Stimulated activated CD8-positive, alpha-beta memory T cell treated with anti-CD3 and anti-CD28 coated beads, Interleukin-12 subunit alpha, Interleukin-12 subunit beta, amount 100 ng/mL, for 4 hours (primary cell): Measurements from ENCODE around the gene FASTKD3.
"Not testable (repeated sequence)": the region's sequence is repeated elsewhere in the genome, so short reads cannot be mapped to it uniquely, and the experiment has no call there.

Experiments used
- DNase-seq: peaks from one replicate; pipeline ENCODE4 v3.0.0-alpha.2; 2020; ENCODE audit warnings: low read depth

Gene FASTKD3, protein sequence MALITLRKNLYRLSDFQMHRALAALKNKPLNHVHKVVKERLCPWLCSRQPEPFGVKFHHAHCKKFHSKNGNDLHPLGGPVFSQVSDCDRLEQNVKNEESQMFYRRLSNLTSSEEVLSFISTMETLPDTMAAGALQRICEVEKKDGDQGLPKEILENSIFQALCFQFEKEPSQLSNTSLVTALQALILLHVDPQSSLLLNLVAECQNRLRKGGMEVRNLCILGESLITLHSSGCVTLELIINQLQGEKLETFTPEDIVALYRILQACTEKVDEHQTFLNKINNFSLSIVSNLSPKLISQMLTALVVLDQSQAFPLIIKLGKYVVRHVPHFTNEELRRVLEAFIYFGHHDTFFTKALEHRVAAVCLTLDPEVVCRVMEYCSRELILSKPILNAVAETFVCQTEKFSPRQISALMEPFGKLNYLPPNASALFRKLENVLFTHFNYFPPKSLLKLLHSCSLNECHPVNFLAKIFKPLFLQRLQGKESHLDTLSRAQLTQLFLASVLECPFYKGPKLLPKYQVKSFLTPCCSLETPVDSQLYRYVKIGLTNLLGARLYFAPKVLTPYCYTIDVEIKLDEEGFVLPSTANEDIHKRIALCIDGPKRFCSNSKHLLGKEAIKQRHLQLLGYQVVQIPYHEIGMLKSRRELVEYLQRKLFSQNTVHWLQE

DNA sequence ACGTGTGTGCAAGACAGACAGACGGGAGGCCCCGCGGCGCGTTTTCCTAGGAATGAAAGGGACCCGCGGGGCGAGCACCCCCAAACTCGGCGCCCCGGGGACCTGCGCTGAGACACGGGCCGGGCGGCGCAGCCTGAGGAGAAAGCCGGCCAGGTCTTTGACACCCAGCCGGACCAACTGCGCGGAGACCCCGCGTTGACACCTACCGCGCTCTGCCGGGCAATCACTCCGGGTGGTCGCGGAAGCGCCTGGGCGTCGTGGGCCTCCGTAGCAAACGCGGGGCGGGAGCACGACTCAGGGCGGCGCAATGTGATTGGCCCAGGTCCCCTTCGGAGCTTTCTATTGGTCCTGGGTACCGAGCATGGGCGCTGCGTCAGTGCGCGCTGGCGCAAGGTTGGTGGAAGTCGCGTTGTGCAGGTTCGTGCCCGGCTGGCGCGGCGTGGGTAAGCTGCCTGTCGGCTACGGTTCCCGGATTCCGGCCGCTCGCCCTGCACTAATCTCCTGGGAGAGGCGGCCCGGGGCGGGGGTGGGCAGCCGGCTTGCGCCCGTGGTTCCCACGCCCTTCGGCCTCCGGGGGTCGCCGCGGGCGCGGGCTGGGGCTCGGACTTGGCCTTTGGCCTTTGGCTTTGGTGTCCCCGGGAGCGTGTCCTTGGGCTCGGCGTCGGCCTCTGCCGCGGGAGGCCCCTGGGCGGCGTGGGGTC lies at the start of gene FASTKD3, which contains the start of gene MTRR:
TSS of gene FASTKD3 (minus strand) at position 259 of the 701 bp plus-strand sequence. CDS start 948 bp downstream, outside the sequence.
TSS of gene MTRR (plus strand) at position 376 of the 701 bp plus-strand sequence. CDS start 1,647 bp downstream, outside the sequence.
- peak; percentile 82 for DNase-seq

DNA sequence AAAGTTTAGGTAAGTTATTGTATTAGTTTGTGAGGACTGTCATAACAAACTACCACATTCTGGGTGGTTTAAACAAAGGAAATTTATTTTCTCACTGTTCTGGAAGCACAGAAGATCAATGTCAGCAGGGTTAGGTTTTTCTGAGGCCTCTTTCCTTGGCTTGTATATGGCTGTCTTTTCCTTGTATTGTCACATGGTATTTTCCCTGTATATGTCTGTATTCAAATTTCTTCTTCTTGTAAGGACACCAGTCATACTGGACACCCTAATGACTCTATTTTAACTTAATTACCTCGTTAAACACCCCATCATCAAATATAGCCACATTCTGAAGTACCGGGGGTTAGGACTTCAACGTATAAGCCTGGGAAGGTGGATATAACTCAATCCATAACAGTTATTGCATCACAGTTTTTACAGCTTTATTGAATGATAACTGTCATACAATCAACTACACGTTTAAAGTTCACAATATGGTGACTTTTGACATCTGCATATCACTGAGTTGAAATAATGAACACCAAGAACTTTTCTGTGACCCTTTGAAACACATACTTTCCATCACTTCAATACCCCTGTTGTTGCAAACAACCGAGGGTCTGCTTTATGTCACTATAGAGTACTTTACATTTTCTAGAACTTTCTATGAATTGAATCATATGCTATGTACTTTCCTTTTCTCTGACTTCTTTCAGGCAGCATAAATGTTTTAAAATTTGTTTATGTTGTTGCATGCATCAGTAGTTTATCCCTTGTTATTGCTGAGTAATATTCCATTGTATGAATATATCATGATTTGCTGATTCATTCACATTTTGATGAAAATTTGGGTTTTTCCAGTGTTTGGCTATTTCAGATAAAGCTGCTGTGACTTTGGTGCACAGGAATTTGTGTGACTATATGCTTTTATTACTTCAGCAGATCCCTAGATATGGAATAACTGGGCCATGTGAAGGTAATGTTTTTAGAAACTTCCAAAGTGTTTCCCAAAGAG lies 48.6 kb upstream of the FASTKD3 start:
- no peak for DNase-seq

DNA sequence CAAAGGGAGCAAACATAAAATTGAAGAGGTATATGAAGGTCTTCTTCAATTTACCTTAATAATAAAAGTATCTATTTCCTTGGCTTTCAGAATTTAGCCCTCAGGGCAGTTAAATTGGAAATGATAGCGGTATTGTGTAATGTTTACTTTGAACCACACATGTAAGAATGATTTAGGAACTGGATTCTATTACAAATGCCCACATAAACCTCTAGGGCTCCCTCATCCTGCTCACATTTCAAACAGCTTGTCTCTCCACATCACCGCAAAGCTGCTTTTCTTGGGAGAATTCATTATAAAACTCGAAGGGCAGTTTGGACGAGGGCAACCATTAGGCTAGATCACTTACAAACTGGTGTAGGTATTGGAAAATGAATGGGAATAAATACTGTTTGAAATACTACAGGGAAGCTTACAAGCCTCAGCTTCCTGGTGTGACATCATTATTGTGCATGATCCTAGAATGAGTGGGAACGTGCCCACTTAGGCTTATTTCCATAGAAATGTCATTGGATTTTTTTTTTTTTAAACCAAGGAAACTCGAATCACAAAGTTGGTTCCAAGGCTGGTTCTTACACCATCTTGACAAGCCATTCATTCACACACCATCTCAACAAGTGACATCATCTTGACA lies 47.5 kb upstream of the FASTKD3 start:
- no peak for DNase-seq

DNA sequence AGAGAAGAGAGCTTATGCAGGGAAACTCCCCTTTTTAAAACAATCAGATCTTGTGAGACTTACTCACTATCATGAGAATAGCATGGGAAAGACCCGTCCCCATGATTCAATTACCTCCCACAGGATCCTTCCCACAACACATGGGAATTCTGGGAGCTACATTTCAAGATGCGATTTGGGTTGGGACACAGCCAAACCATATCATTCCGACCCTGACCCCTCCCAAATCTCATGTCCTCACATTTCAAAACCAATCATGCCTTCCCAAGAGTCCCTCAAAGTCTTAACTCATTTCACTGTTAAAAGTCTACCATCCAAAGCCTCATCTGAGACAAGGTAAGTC lies 42.6 kb upstream of the FASTKD3 start:
- DNase-seq = not testable (repeated sequence)

DNA sequence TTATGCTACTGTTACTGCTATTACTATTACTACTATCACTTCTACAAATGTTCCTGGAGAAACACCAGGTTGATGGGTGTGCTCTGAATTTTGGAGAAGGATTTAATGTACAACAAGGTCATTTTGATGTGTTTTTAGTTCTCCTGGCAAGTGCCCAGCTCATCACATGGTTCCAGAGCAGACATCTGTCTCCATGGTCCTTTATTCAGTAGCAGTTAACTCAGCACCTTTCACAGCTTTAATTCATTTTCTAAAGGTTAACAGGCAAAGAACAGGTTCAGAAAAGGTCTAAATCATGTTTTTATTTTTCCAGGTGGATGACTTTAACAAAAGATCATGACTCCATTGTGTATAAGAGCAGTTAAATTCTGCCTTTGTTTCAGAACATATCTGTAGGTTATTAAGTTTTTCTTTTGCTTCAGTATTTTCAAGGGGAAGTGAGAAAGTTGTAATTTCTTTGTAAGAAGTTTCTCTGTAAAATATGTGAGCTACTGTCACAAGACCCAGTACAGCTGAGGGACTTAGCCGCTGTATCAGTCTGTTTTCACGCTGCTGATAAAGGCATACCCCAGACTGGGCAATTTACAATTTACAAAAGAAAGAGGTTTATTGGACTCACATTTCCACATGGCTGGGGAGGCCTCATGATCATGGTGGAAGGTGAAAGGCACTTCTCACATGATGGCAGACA lies 42.1 kb upstream of the FASTKD3 start:
- no peak for DNase-seq

DNA sequence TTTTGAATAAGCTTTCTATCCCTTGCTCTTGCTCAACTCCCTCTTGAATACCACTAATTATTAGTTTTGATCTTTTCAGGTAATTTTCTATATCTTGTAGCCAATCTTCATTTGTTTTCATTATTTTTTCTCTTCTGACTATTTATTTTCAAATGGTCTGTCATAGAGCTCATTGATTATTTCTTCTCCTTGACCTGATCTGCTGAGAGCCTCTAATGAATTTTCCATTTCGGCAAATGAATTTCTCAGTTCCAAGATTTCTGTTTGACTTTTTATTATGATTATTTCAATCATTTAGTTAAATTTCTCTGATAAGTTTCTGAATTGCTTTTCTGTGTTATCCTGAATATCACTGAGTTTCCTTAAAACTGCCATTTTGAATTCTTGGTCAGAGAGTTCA lies 39.5 kb upstream of the FASTKD3 start:
- DNase-seq = no peak

DNA sequence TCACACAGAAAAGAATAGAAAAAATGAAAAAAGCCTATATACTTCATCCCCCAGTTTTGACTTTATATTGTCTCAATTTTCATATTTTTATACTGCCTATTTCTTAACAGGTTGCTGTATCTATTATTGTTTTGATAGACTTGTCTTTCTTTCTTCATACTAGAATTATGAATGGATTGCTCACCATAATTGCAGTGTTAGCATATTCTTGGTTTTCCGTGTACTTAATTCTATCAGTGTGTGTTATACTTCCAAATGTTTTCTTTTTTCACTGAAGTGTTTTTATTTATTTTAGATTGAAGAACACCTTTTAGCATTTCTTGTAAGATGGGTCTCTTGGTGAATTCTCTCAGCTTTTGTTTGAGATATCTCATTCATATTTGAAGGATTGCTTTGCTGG lies 38.8 kb upstream of the FASTKD3 start:
- DNase-seq = no peak

DNA sequence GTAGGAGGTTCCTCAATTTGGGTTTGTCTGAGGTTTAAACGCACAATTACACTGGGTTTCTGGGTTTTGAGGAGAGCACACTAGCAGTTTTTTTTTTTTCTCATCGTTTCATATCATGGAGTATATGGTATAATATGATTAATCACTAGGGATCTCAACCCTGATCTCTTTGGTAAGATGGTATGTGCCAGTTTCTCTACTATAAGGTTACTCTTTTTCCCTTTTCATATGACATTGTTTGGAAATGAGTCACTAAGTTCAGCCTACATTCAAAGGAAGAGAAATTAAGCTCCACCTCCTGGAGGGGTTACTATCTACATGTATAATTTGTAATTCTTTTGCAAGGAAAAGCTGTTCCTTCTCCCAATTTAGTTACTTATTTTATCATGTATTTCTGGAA lies 35.3 kb upstream of the FASTKD3 start:
- DNase-seq = no peak

DNA sequence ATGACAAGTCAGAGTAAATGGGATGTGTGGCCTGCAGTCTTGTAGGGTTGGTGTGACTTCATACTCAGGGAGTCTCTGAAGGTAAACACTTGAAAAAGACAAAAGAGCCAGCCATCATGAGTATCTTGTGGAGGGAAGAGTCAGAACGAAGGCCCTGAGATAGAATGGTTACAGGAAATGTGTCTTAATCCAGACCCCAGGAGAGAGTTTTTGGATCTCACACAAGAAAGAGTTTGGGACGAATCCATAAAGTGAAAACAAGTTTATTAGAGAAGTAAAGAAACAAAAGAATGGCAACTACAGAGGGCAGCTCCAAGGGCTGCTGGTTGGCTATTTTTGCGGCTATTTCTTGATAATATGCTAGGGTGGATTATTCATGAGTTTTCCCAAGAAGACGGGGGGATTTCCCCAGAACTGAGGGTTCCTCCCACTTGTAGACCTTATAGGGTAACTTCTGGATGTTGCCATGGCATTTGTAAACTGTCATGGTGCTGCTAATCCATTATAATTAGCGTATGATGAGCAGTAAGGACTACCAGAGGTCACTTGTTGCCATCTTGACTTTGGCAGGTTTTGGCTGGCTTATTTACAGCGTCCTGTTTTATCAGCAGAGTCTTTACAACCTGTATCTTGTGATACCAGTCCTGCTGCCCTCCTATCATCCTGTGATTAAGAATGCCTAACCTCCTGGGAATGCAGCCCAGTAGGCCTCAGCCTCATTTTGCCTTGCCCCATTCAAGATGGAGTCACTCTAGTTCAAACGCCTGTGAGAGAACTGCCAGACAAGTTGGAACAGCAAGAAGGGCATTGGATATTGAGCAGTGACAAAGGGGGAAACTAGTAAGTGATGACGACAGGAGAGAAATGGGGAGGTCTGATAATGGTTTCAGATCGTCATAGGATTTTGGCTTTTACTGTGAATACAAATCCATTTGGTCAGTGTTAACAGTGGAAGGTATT lies 34.1 kb upstream of the FASTKD3 start:
- DNase-seq = no peak

DNA sequence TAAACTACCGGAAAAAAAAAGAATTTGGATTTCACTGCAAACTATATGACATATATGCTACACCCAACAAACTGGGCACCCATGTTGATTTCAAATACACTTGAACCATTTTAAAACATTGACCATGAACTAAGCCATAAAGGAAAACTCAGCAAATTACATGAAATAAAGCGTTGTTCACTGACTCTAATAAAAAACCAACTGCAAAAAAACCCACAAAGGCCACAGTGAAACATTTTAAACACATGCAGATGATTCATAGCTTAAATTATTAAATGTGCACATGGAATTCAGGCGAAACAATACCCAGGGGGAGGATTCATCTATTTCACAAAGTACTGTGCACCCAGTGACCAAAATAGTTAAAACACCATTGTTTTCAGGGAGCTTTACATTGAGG lies 33.4 kb upstream of the FASTKD3 start:
- DNase-seq = no peak

DNA sequence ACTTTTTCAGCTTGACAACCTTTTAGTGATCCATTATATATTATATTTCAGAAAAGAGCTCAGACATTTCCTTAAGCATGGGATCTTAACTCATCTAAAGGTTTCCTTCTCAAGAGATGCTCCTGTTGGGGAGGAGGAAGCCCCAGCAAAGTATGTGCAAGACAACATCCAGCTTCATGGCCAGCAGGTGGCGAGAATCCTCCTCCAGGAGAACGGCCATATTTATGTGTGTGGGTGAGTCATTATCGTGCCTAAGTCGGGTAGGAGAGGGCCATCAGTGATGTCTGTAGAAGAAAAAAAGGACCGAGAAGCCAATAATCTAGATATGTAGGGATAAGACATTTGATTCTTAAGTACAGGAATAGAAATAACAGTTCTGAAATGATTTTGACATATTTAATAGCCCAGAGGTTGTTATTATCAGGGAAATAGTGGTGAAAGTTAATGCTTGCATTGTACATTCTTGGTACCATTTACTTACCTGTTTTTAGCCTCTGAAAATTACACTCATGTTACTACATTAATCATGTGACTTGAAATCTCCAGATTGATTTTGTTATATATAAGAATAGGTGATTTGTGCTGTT lies 28.3 kb upstream of the FASTKD3 start:
- DNase-seq = no peak

DNA sequence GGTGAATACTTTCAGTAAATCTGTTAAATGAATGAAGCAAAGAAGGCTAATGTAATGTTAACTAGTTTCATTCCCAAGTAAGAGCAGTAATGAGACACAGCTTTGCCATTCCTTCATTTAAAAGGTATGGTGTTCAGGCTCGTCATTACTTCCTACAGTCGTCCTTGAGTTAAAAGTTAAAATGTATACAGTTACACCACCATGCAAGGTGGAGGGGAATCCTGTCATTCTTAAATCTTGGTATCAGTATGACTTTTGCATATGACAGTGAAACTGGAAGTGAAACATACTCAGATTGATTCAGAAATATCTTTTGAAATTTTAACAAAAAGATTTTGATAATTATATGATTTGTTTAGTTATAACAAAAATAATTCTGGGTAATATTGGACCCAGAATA lies 26.0 kb upstream of the FASTKD3 start:
- DNase-seq = no peak

DNA sequence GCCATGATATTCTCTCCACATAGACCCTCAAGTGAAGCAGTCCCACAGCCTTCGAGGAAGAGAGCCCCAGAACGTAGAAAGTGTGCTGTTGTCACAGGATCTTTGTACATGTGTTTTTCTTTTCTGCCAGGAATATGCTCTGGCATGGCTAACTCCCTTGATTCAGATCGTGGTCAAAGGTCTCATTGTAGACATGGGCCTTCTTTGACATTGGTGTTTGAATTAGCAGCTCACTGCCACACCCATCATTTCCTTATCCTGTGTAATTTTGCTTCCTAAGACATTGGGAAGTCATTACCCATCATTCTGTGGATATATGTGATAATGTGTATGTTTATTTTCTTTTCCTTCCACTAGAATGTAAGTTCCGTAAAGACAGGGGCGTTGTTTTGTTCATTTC lies 25.6 kb upstream of the FASTKD3 start:
- no peak for DNase-seq

DNA sequence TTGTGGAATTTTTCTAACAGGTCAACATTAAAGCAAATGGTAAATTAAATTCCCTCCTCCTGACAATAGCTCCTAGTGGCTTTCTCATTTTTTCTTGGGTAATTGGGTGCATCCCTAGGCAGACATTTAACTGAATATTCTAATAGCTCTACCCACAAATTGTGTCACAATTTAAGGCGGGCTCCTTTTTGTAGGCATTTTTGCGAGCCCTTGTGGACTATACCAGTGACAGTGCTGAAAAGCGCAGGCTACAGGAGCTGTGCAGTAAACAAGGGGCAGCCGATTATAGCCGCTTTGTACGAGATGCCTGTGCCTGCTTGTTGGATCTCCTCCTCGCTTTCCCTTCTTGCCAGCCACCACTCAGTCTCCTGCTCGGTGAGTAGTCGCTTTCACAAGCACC lies 20.1 kb upstream of the FASTKD3 start:
- no peak for DNase-seq

DNA sequence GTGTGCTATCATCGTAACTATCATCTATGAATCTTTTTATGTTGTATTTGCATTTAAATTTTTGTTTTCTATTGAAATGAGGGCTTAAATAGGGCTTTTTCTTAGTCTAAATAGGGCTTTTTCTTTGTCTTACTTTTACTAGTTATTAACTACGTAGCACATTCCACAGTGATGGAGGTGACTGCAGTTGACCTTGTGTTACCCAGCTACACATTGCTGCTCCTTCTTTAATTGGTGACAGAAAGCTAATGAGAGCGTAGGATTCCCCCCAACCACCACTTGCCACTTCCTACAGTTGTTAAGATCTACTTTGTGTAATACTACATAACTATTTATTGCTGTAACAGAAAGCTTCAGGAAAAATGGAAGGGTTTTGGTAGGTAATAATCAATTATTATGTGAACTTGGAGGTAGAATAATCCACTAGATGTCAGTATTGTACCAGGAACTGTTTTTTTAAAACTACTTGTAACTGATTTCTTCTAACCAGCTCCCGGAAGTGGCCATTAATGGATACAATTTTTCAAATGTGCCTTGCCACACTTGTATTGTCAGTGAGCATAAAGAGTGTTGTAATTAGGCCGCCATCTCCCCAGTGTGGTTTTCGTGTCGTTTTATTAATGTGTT lies 18.1 kb upstream of the FASTKD3 start:
- no peak for DNase-seq

DNA sequence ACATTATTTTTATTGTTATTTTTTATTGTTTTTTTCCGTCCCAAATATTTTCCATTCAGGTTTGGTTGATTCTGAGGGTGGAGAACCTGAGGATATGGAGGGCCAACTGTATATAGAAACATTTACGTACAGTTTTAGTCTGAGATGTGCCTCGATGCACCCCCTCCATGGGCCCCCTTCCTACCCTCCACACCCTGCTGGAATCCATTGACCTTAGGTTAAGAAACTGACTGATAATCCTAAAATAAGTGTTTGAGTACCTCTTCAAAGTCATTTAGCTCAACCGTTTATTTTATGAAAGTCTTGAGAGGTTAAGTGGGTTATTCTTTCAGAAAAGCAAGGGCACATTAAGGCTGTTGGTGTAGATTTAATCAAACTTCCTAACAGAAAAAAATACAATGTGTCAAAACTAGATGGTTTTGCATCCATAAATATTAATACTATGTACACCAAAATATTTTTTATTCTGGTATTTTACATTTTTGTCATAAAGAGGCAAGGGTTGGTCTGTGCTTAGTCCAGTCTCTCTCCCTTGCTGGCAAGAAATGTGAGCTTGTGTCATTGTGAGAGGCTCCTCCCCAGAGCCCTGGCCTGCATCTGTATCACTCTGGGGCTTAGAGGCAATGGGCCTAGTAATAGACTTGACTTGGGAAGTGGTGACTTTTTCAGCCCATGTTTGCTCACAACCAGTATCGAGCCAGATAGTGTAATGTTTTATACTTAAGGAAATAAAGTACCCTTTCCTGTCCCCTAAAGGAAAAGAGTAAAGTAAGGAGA lies 15.8 kb upstream of the FASTKD3 start:
- DNase-seq = no peak

DNA sequence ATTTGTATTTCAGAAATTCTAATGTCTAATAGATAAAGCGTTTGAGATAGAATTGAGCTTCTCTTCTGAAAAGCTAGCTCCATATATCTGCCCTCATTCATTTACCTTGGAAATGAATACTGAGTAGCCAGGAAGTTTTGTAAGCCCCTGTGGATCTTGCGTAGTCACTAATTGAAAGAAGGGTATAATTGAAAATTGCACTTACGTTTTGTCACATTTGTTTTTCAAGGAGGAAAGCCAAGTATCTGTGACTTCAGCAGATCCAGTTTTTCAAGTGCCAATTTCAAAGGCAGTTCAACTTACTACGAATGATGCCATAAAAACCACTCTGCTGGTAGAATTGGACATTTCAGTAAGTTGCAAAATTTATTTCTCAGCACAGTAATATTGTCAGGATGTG lies 14.1 kb upstream of the FASTKD3 start:
- no peak for DNase-seq

DNA sequence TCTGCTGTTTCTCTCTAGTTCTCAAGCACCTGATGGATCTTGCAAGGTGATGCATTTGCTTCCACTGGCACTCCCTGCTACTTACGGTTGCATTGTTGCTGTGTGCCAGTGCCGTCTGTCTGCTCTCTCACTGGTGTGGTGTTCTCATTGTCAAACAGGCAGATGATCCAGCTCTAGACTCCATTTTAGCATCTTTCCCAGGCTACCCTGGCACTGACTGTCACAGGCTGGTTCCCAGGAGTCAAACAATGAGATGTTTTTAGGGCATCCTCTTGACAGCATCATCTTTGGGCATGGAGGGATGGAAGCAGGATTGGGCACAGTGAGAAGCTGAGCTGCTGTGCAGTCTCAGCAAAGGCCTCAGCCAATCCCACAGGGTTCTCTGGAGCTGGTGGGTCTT lies 13.0 kb upstream of the FASTKD3 start:
- DNase-seq = no peak
